Ovary (tissue), 3 donors: ENCODE data around the gene BORCS6.

ENCODE experiments used
- EP300 ChIP-seq: sonication (generic); formaldehyde crosslinking; IDR thresholded peaks from one replicate; pipeline ENCODE4 v1.6.1; 2017; ENCODE audit warnings: antibody characterized with exemption
- POLR2A ChIP-seq: fragments of 450-650 bp; IDR thresholded peaks from one replicate; pipeline ENCODE4 v1.6.1; 2017; ENCODE audit warnings: antibody characterized with exemption, mild to moderate bottlenecking, moderate library complexity
- TF ChIP-seq, protein P1 (sequence below), 3 donors: fragments of 450-650 bp in 2 of 3; fragments of 200-600 bp in 1 of 3; IDR thresholded peaks; one replicate each; pipeline versions ENCODE4 v1.5.1 to v1.8.0; 2016 to 2022; ENCODE audit warnings: antibody characterized with exemption in 3 of 3, mild to moderate bottlenecking in 1 of 3
- donor health status: DM: no; HTN: no; CAD: no.

DNA sequence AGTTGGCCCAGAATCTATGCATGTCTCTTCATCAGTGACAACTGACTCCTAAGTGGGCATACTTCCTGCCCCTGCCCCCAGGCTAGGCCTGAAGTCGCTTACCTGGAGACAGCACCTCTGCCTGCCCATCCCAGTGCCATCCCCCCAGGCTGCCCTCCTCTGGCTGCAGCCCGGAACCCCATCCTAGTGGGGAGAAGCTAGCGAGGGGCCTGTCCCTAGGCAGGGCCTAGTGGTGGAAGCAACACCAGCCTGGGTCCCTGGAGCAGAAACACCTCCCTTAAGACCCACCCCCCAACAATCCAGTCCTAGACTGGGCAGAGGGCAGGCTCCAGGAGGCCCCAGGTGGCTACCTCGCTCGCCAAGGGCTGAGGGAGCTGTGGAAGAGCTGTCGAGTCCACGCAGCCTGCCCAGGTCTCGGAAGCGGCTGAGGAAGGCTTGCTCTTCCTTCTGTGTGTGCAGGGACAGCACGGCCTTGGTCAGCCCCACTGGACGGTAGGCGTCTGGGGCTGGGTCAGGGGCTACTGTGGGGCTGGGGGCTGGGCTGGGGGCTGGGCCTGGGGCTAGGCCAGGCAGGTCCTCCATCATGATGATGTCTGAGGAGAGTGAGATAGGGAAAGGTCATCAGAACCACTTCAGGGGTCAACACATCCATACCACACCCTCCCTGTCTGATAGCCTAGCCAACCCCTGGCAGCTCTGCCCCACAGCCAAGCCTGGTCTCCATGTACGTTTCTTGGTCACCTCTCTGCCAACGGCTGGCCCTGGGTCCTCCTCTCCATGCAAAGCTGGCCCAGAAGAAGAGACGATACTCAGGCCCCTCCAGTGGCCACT is 45.4 kb downstream of the BORCS6 start:
- TF ChIP-seq, protein P1, sequence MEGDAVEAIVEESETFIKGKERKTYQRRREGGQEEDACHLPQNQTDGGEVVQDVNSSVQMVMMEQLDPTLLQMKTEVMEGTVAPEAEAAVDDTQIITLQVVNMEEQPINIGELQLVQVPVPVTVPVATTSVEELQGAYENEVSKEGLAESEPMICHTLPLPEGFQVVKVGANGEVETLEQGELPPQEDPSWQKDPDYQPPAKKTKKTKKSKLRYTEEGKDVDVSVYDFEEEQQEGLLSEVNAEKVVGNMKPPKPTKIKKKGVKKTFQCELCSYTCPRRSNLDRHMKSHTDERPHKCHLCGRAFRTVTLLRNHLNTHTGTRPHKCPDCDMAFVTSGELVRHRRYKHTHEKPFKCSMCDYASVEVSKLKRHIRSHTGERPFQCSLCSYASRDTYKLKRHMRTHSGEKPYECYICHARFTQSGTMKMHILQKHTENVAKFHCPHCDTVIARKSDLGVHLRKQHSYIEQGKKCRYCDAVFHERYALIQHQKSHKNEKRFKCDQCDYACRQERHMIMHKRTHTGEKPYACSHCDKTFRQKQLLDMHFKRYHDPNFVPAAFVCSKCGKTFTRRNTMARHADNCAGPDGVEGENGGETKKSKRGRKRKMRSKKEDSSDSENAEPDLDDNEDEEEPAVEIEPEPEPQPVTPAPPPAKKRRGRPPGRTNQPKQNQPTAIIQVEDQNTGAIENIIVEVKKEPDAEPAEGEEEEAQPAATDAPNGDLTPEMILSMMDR (IDR thresholded peaks at IDR 0.05): no peak
- TF ChIP-seq EP300: no peak
- no peak for TF ChIP-seq POLR2A
